ENCODE results near the gene PER1. TPM values are rescaled to one million over a fixed set of nuclear protein-coding genes. Genes with fewer than 3 reads are reported as not detected.

PER1 gene
- total and polyA plus RNA-seq, 2 of the 8 experiments (the other 6 are each of a cell fraction or from before 2014, with no cell fraction given), result 9.6 to 38.0 TPM

DNA sequence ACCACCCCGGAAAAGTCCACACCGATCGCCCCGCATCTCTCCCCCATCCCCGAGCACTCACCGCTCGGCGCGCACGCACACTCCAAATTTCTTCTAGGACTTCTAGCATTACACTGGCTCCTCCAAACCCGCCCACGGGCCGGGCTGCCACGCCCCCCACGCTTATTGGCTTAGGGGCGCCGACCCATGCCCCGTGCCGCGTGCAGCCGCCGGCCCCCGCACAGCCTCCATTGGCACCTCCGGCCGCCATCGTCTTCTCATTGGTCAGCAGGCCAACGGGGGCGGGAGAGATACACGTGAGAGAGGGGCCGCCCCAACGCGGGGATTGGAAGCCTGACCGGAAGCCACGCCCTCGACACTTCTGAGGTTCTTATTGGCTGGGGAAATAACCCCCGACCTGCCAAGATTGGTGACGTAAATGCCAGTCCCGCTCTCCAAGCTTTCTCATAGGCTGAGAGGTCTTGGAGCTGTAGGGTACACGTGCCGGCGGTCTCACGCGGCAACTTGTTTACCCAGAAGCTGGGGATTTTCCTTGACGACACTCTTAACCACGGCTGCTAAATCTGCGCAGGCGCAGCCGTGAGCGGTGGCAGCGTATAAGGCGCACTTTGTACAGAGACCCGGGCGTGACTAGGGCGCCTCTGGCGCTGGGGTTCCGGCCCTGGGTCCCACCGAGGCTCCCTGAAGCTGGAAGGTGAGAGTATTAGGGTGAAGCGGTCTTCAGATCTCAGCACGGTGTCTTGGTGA lies 4.2 kb upstream of the PER1 start (continued):
- TF ChIP-seq CHD7 (IDR thresholded peaks at IDR 0.05; ENCODE audit: insufficient replicate concordance, low read length) (no peak), TBP (IDR thresholded peaks at IDR 0.05; ENCODE audit: low read depth, low read length) (peak; percentile 82; the same call in 1 of the 2 replicates), POU5F1 (IDR thresholded peaks at IDR 0.05; ENCODE audit: low read depth, low read length) (no peak), JUND (IDR thresholded peaks at IDR 0.05; ENCODE audit: low read length) (peak; percentile 63; the same call in 1 of the 2 replicates), CREB1 (IDR thresholded peaks at IDR 0.05) (peak; percentile 84)
- TF ChIP-seq, protein P1, sequence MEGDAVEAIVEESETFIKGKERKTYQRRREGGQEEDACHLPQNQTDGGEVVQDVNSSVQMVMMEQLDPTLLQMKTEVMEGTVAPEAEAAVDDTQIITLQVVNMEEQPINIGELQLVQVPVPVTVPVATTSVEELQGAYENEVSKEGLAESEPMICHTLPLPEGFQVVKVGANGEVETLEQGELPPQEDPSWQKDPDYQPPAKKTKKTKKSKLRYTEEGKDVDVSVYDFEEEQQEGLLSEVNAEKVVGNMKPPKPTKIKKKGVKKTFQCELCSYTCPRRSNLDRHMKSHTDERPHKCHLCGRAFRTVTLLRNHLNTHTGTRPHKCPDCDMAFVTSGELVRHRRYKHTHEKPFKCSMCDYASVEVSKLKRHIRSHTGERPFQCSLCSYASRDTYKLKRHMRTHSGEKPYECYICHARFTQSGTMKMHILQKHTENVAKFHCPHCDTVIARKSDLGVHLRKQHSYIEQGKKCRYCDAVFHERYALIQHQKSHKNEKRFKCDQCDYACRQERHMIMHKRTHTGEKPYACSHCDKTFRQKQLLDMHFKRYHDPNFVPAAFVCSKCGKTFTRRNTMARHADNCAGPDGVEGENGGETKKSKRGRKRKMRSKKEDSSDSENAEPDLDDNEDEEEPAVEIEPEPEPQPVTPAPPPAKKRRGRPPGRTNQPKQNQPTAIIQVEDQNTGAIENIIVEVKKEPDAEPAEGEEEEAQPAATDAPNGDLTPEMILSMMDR (IDR thresholded peaks at IDR 0.05; ENCODE audit: control extremely low read depth in 1 of 3, insufficient read depth in 1 of 3, low read depth in 1 of 3, low read length in 3 of 3), result peak in 1 of 3 experiments; percentile 9; a peak in 1 of 4 replicates

All from H1 (cell line).